Calu3 (cell line): Measurements from ENCODE around the gene SLC47A1. TPM values are rescaled to one million over a fixed set of nuclear protein-coding genes. Genes with fewer than 3 reads are reported as not detected.

Experiments
- BruUV-seq: library from RNA; stranded (reverse); fragments of 400-500 nt; replicated peaks from 2 replicates; lab custom pipeline; 2021; lab: Mats Ljungman, UMichigan
- CTCF ChIA-PET: fragments of 300-600 bp; sonication (Branson Sonifier 250); formaldehyde crosslinking; loops from one replicate; lab custom pipeline; 2022; ENCODE audit warnings: antibody characterized with exemption; lab: Charles Lee
- DNase-seq: peaks from one replicate; pipeline ENCODE4 v3.0.0; 2022
- H3K27ac Mint-ChIP-seq: one replicate; pipeline ENCODE4 v1.8.0; 2022; ENCODE audit warnings: mixed read lengths; ENCODE audit not compliant: unreplicated experiment
- H3K27me3 Mint-ChIP-seq: one replicate; pipeline ENCODE4 v1.8.0; 2022; ENCODE audit warnings: mixed read lengths; ENCODE audit not compliant: unreplicated experiment
- H3K36me3 Mint-ChIP-seq: one replicate; pipeline ENCODE4 v1.8.0; 2022; ENCODE audit warnings: mild to moderate bottlenecking, moderate library complexity, mixed read lengths; ENCODE audit not compliant: insufficient read depth, unreplicated experiment
- H3K4me1 Mint-ChIP-seq: one replicate; pipeline ENCODE4 v1.8.0; 2022; ENCODE audit warnings: mild to moderate bottlenecking, low read depth, mixed read lengths; ENCODE audit not compliant: unreplicated experiment
- H3K4me3 Mint-ChIP-seq: one replicate; pipeline ENCODE4 v1.8.0; 2022; ENCODE audit warnings: mild to moderate bottlenecking, low read depth, moderate library complexity, mixed read lengths; ENCODE audit not compliant: unreplicated experiment
- H3K9me3 Mint-ChIP-seq: one replicate; pipeline ENCODE4 v1.8.0; 2022; ENCODE audit warnings: low read depth, mixed read lengths; ENCODE audit not compliant: unreplicated experiment
- CTCF ChIP-seq: fragments of 200-600 bp; IDR thresholded peaks from one replicate; pipeline ENCODE4 v1.8.0; 2022; ENCODE audit warnings: antibody characterized with exemption; ENCODE audit not compliant: unreplicated experiment
- intact Hi-C: fragments of 100-400 bp; cut with micrococcal nuclease; formaldehyde crosslinking; loops from one replicate; pipeline ENCODE4 v1.10.0; 2022; ENCODE audit not compliant: unreplicated experiment
- total RNA-seq: library from RNA; stranded (reverse); gene quantifications from 2 replicates; pipeline ENCODE4 v1.2.3, GENCODE V29; 2022

SLC47A1 gene
- total RNA-seq, 1 experiment from 2014 or later, result not detected

GRCh38 chr17:19558946-19559345, 25.3 kb downstream of the SLC47A1 start:
- TF ChIP-seq CTCF, result no peak
- Mint-ChIP-seq H3K9me3 (no peaks in the 10 kb centered on the region), H3K27me3 (peaks cover 36% of the 10 kb centered on the region), H3K4me1 (no peaks in the 10 kb centered on the region), H3K36me3 (no peaks in the 10 kb centered on the region), H3K27ac (no peak overlapping the region), H3K4me3 (no peak overlapping the region)
- intact Hi-C loops, result no loop called here
- CTCF ChIA-PET, result interaction anchor here (0.7 kb wide), 1 partner anchor 11 kb away, joined by 9 read pairs; no protein-coding TSS in a partner anchor
- DNase-seq, result no peak
- BruUV-seq, result no TSS peak

- no TSS peak for BruUV-seq
- Mint-ChIP-seq H3K4me1 (no peaks in the 10 kb centered on the region), H3K9me3 (no peaks in the 10 kb centered on the region), H3K27me3 (peaks cover 15% of the 10 kb centered on the region), H3K36me3 (no peaks in the 10 kb centered on the region), H3K4me3 (no peak overlapping the region), H3K27ac (no peak overlapping the region)
- no peak for TF ChIP-seq CTCF
- DNase-seq, result no peak
- CTCF ChIA-PET, result interaction anchor here (0.7 kb wide), 1 partner anchor 183 kb away, joined by 3 read pairs; no protein-coding TSS in a partner anchor
- intact Hi-C loops, result no loop called here
Measured at GRCh38 chr17:19561697-19562318, 28.2 kb downstream of the SLC47A1 start.

GRCh38 chr17:19565817-19566575, 32.3 kb downstream of the SLC47A1 start:
- no peak for TF ChIP-seq CTCF
- H3K4me1 Mint-ChIP-seq, result no peaks in the 10 kb centered on the region
- H3K27ac Mint-ChIP-seq, result no peak overlapping the region
- no TSS peak for BruUV-seq
- DNase-seq, result no peak
- H3K27me3 Mint-ChIP-seq, result peaks cover 15% of the 10 kb centered on the region
- no peak overlapping the region for H3K4me3 Mint-ChIP-seq
- CTCF ChIA-PET, result interaction anchor here (0.7 kb wide), 1 partner anchor 13 kb away, joined by 6 read pairs; no protein-coding TSS in a partner anchor
- H3K36me3 Mint-ChIP-seq, result no peaks in the 10 kb centered on the region
- intact Hi-C loops, result no loop called here
- no peaks in the 10 kb centered on the region for H3K9me3 Mint-ChIP-seq

GRCh38 chr17:19567216-19568015, 33.8 kb downstream of the SLC47A1 start:
- peaks cover 2% of the 10 kb centered on the region for H3K27me3 Mint-ChIP-seq
- no peak overlapping the region for H3K4me3 Mint-ChIP-seq

More at GRCh38 chr17:19567216-19568015, 33.8 kb downstream of the SLC47A1 start:
- H3K27ac Mint-ChIP-seq, result no peak overlapping the region
- no TSS peak for BruUV-seq
- H3K36me3 Mint-ChIP-seq, result no peaks in the 10 kb centered on the region
- intact Hi-C loops, result no loop called here
- no peak for TF ChIP-seq CTCF
- no peaks in the 10 kb centered on the region for H3K4me1 Mint-ChIP-seq
- CTCF ChIA-PET, result no interaction called here
- no peaks in the 10 kb centered on the region for H3K9me3 Mint-ChIP-seq
- no peak for DNase-seq
